IMR-90 (cell line): ENCODE results near the gene KRTAP10-1. TPM values are rescaled to one million over a fixed set of nuclear protein-coding genes. Genes with fewer than 3 reads are reported as not detected.

ENCODE experiments used
- ATAC-seq: fragments of 200-7000 bp; cut with Tn5 transposase; 2 replicates; pipeline ENCODE4 v1.9.1; 2020; ENCODE audit warnings: low read depth, mild to moderate bottlenecking, moderate library complexity
- BruUV-seq: library from RNA; stranded (reverse); fragments of 400-500 nt; replicated peaks from 2 replicates; lab custom pipeline; 2021; lab: Mats Ljungman, UMichigan
- CTCF ChIA-PET: fragments of 300-600 bp; formaldehyde crosslinking; extraction: SDS; loops from one replicate; lab custom pipeline; 2021; ENCODE audit warnings: antibody characterized with exemption; lab: Yijun Ruan, JAX
- POLR2A ChIA-PET: fragments of 300-600 bp; sonication (Branson Sonifier 250); formaldehyde crosslinking; loops from one replicate; lab custom pipeline; 2022; ENCODE audit warnings: antibody characterized with exemption; ENCODE audit not compliant: unreplicated experiment; lab: Charles Lee
- DNase-seq: peaks from one replicate; pipeline ENCODE4 v3.0.0; 2013
- H2AFZ ChIP-seq: replicated peaks from 2 replicates; pipeline ENCODE3; 2013; ENCODE audit warnings: low read length, mild to moderate bottlenecking; ENCODE audit not compliant: poor library complexity
- H2AK5ac ChIP-seq: 2 replicates; pipeline ENCODE4 v1.6.1; 2013; ENCODE audit warnings: low read depth, low read length, inconsistent platforms
- H2AK9ac ChIP-seq: replicated peaks from 2 replicates; pipeline ENCODE3; 2013; ENCODE audit warnings: mild to moderate bottlenecking, low read depth, low read length, moderate library complexity; ENCODE audit not compliant: poor library complexity
- H2BK120ac ChIP-seq: 2 replicates; pipeline ENCODE4 v1.6.1; 2013; ENCODE audit warnings: low read depth, low read length, inconsistent platforms
- H2BK15ac ChIP-seq: 3 replicates; pipeline ENCODE4 v1.6.1; 2013; ENCODE audit warnings: low read depth, low read length, inconsistent platforms
- H2BK20ac ChIP-seq: 2 replicates; pipeline ENCODE4 v1.6.1; 2013; ENCODE audit warnings: low read depth, mild to moderate bottlenecking, inconsistent platforms, low read length, moderate library complexity
- H2BK5ac ChIP-seq: 2 replicates; pipeline ENCODE4 v1.6.1; 2013; ENCODE audit warnings: mild to moderate bottlenecking, low read depth, low read length, inconsistent platforms; ENCODE audit not compliant: poor library complexity, severe bottlenecking
- H3K14ac ChIP-seq: replicated peaks from 2 replicates; pipeline ENCODE4 v1.6.1; 2013; ENCODE audit warnings: low read depth, low read length, inconsistent platforms
- H3K18ac ChIP-seq: 2 replicates; pipeline ENCODE4 v1.6.1; 2013; ENCODE audit warnings: low read depth, low read length, control low read depth
- H3K23ac ChIP-seq: 2 replicates; pipeline ENCODE4 v1.6.1; 2013; ENCODE audit warnings: low read depth, low read length, inconsistent platforms
- H3K27ac ChIP-seq: 2 replicates; pipeline ENCODE4 v1.5.1; 2013; ENCODE audit warnings: mild to moderate bottlenecking, control low read depth, low read length; ENCODE audit not compliant: insufficient read depth
- H3K27me3 ChIP-seq: 2 replicates; pipeline ENCODE4 v1.6.1; 2013; ENCODE audit warnings: low read length; ENCODE audit not compliant: control insufficient read depth, insufficient read depth
- H3K36me3 ChIP-seq: 2 replicates; pipeline ENCODE4 v1.6.1; 2013; ENCODE audit warnings: low read length, mixed read lengths; ENCODE audit not compliant: control insufficient read depth, insufficient read depth
- H3K4ac ChIP-seq: 2 replicates; pipeline ENCODE4 v1.6.1; 2013; ENCODE audit warnings: low read depth, low read length, inconsistent platforms
- H3K4me1 ChIP-seq: 2 replicates; pipeline ENCODE4 v1.6.1; 2013; ENCODE audit warnings: low read length, mixed read lengths; ENCODE audit not compliant: control insufficient read depth, insufficient read depth
- H3K4me2 ChIP-seq: 2 replicates; pipeline ENCODE4 v1.6.1; 2013; ENCODE audit warnings: low read depth, mild to moderate bottlenecking, control low read depth, low read length, moderate library complexity
- H3K4me3 ChIP-seq: 2 replicates; pipeline ENCODE4 v1.5.1; 2013; ENCODE audit warnings: low read depth, mild to moderate bottlenecking, control low read depth, low read length, moderate library complexity; ENCODE audit not compliant: insufficient read depth
- H3K56ac ChIP-seq: 2 replicates; pipeline ENCODE4 v1.6.1; 2013; ENCODE audit warnings: low read length, inconsistent platforms; ENCODE audit not compliant: insufficient read depth; ENCODE audit errors: extremely low read depth
- H3K79me1 ChIP-seq, 2 experiments: 2 replicates each; pipeline ENCODE4 v1.6.1; 2013; ENCODE audit warnings: low read length in 2 of 2, inconsistent platforms in 1 of 2, low read depth in 1 of 2
- H3K9ac ChIP-seq: 2 replicates; pipeline ENCODE4 v1.6.1; 2013; ENCODE audit warnings: low read depth, low read length, control low read depth
- H3K9me1 ChIP-seq: 2 replicates; pipeline ENCODE4 v1.6.1; 2013; ENCODE audit warnings: low read length, inconsistent platforms; ENCODE audit not compliant: insufficient read depth
- H3K9me3 ChIP-seq: 2 replicates; pipeline ENCODE4 v1.6.1; 2013; ENCODE audit warnings: low read length; ENCODE audit not compliant: control insufficient read depth, insufficient read depth
- H4K20me1 ChIP-seq: 2 replicates; pipeline ENCODE4 v1.6.1; 2013; ENCODE audit warnings: low read length, inconsistent platforms; ENCODE audit not compliant: insufficient read depth
- H4K5ac ChIP-seq: 2 replicates; pipeline ENCODE4 v1.6.1; 2013; ENCODE audit warnings: mild to moderate bottlenecking, low read depth, low read length, control low read depth
- H4K8ac ChIP-seq, 2 experiments: 2 replicates each; pipeline ENCODE4 v1.6.1; 2013; ENCODE audit warnings: low read depth in 2 of 2, low read length in 2 of 2, control low read depth in 1 of 2, inconsistent platforms in 1 of 2
- H4K91ac ChIP-seq: 2 replicates; pipeline ENCODE4 v1.6.1; 2013; ENCODE audit warnings: low read depth, low read length, inconsistent platforms; ENCODE audit not compliant: insufficient read depth
- BHLHE40 ChIP-seq: fragments of 150-350 bp; IDR thresholded peaks from 2 replicates; pipeline ENCODE4 v1.6.1; 2016; ENCODE audit warnings: mild to moderate bottlenecking, low read depth, low read length
- POLR2A ChIP-seq: IDR thresholded peaks from 2 replicates; pipeline ENCODE4 v1.6.1; 2012; ENCODE audit warnings: mild to moderate bottlenecking, low read depth, low read length
- WGBS, 2 experiments: methylation state at CpG; one replicate each; pipeline versions ENCODE4 v1.1.5 to v1.1.7; 2013; ENCODE audit warnings: missing lambda C conversion rate in 2 of 2; ENCODE audit not compliant: insufficient read length in 1 of 2; ENCODE audit errors: extremely low coverage in 2 of 2; 5-methylcytosine and 5-hydroxymethylcytosine counted together
- dilution Hi-C: fragments of 300-500 bp; cut with HindIII; formaldehyde crosslinking; loops from one replicate; pipeline ENCODE4 v1.14.3; 2018; ENCODE audit warnings: low sequenced_read_pairs; ENCODE audit not compliant: unreplicated experiment
- in situ Hi-C: fragments of 300-500 bp; cut with MboI; formaldehyde crosslinking; loops from 3 replicates; pipeline ENCODE4 v1.14.3; 2019; ENCODE audit warnings: low sequenced_read_pairs, inconsistent platforms, mixed read lengths
- intact Hi-C: fragments of 100-400 bp; cut with micrococcal nuclease; formaldehyde crosslinking; loops from 2 replicates; pipeline ENCODE4 v1.10.0; 2022
- polyA plus RNA-seq, 3 experiments: library from polyadenylated mRNA; depleted of rRNA; stranded (reverse); fragments of >200 nt; gene quantifications; 2 replicates each; pipeline ENCODE4 v1.2.3, GENCODE V29; 2012; ENCODE audit warnings: low replicate concordance in 1 of 3
- total RNA-seq: library from RNA; depleted of rRNA; stranded (reverse); fragments of >200 nt; gene quantifications from 2 replicates; pipeline ENCODE4 v1.2.3, GENCODE V29; 2012

KRTAP10-1 gene
- total and polyA plus RNA-seq, 2 of the 4 experiments (the other 2 are of a cell fraction) = not detected

GRCh38 chr21:44524414-44525371 lies 15.3 kb downstream of the KRTAP10-1 start:
- no peaks in the 10 kb centered on the region for H3K36me3 ChIP-seq
- no peak overlapping the region for H2BK120ac ChIP-seq
- H3K4me1 ChIP-seq = no peaks in the 10 kb centered on the region
- in situ Hi-C loops (loop anchor here (25.0 kb wide), 1 partner anchor 413 kb away; the partner anchor contains the start of gene SLX9), intact Hi-C loops (no loop called here), dilution Hi-C loops (no loop called here)
- POLR2A ChIA-PET = no interaction called here
- no peak overlapping the region for H3K9ac ChIP-seq
- no peak overlapping the region for H3K4me3 ChIP-seq
- no peak overlapping the region for H4K5ac ChIP-seq
- no peak overlapping the region for H3K27ac ChIP-seq
- H3K56ac ChIP-seq = no peak overlapping the region
- 43% methylated on average over 1 of the region's 2 CpGs; no CpG with 5 or more reads in 1 of the 2 experiments for WGBS, 2 experiments
- peaks cover 24% of the 10 kb centered on the region for H3K9me3 ChIP-seq
- TF ChIP-seq POLR2A = no peak
- no peak for TF ChIP-seq BHLHE40
- no peaks in the 10 kb centered on the region for H3K27me3 ChIP-seq
- H3K14ac ChIP-seq = no peak overlapping the region
- H3K79me1 ChIP-seq = no peaks in the 10 kb centered on the region
- no peak overlapping the region for H3K4ac ChIP-seq
- H2BK5ac ChIP-seq = no peak overlapping the region
- DNase-seq = no peak
- H4K8ac ChIP-seq = no peak overlapping the region
- BruUV-seq = no TSS peak
- H2AK5ac ChIP-seq = no peak overlapping the region
- CTCF ChIA-PET = no interaction called here
- H3K18ac ChIP-seq = no peak overlapping the region
- no peak overlapping the region for H3K4me2 ChIP-seq
- H2AFZ ChIP-seq = no peak overlapping the region
- ATAC-seq = no peak
- no peak overlapping the region for H4K91ac ChIP-seq
- H4K20me1 ChIP-seq = no peaks in the 10 kb centered on the region
- H3K23ac ChIP-seq = no peak overlapping the region
- H2BK20ac ChIP-seq = no peak overlapping the region
- no peak overlapping the region for H2BK15ac ChIP-seq
- no peaks in the 10 kb centered on the region for H3K9me1 ChIP-seq
- no peak overlapping the region for H2AK9ac ChIP-seq
